NCI-H510A treated with DMSO at 0.1 percent for 48 hours (cell line): ENCODE measurements around the gene ZNF337.
"Not testable (repeated sequence)": the region's sequence is repeated elsewhere in the genome, so short reads cannot be mapped to it uniquely, and the experiment has no call there.

Source experiments
- DNase-seq: peaks from one replicate; lab custom pipeline; 2025; lab: John Stamatoyannopoulos, UW

ZNF337 gene

DNA sequence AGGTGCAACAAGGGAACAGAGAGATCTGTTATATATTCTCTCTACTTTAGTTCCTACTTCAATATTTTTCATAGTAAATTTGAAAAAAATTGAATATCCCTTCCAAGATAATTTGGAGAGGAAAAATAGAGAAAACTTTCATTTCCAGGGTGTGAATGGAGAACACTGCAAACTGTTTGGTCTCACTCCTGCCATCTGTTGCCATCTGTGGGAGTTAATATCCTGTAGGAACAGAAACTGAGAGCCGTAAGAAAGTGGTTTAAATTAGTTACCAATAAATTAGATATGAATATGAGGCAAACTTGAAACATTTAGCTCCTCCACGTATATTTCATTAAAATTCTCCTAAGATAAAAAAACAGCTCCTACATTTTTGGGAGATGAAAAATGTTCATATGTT lies 4.2 kb downstream of the ZNF337 start:
- DNase-seq: no peak

DNA sequence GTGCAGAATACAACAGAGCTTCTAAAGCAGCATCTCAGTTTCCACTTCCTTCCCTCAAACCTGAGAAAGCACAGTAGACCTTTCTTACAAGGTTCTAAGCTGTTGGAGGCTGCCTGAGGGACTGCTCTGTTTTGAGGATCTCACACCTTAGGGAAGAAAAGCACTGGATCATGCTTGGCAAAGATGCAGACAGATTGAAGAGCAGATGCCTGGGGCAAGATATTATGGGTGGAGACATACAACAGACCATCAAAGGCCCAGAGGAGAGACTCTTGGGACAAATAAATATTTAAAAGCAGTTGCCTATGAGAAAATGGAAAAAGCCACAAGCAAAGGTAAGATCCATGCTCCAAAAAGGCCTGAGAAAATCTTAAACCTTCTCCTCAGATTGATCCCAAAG lies 6.2 kb downstream of the ZNF337 start:
- DNase-seq: no peak

DNA sequence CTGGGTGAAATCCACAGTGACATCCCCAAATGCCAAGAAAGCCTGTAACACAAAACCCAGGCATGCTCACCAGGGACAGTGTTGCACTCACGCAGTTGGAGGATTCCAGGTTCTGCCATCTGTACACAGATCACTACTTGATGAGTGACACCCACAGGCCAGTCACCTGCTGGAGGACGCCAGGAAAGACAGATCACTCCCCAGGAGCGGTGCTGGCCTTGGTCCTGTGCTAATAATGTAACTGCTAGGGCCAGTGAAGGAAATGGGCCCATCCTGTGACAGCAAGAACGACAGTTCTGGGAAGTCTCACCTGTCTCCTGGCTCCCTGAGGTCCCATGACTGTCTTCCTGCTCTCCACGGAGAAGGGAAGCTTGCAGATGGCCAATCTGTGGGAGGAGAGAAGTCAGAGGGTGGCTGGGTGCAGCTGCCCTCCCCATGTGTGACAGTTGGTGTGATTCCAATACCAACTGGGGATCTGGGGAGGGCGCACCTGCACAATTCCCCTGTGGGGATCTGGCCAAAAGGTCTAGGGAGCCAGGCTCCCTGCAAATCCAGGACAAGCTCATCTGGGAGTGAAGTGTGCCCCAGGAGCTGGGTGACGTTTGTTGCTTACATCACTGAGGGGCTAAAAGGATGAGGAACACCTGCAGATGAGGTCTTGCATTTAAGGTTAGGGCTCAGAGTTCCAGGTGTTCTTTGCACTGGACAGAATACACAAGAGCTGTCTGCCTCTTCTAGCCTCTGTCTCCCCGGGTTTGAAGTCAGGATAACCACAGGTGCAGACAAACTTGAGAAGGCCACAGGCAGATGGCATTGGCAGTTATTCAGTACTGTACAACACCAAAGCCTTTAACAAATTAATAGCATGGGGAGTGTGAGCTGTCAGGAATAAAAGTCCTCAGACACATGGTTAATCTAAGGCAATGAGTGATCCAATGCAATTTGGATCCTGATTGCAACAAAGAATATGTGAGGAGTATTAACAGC lies 10.3 kb downstream of the ZNF337 start:
- peak; percentile 57 for DNase-seq

DNA sequence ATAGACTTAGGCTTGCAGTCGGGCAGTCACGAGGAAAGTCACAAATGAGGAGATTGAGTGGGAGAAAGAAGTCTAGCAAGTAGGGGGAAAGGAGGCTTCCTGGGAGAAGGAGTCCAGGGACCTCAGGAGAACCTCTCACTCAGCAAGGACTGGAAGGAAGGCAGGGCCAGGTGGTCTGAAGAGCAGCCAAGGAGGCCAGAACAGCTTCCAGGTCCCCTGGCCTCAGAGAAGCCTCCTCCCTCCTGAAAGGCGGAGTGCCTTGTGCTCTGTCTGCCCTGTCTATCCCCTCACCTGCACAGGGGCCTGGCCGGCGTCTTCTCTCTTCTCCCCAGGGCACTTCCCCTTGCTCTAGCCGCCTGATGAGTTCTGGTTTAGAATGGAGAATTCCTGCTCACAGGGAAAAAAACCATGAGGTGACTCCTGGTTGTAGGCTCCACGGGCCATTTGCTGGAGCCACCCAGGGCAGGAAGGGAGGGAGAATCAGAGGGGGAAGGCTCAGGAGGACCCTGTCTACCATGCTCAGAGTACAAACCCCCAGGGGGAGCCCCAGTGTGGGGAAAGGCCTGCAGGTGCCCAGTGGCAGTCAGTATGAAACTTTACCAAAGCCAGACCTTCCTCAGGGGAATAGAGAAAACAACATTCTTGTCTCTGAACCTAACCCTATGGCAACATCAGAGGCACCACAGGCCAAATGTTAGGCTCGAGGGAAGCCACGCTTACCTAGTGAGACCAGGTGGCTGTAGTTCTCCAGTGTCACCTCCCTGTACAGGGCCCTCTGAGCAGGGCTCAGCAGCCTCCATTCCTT lies 11.2 kb downstream of the ZNF337 start:
- DNase-seq: no peak

DNA sequence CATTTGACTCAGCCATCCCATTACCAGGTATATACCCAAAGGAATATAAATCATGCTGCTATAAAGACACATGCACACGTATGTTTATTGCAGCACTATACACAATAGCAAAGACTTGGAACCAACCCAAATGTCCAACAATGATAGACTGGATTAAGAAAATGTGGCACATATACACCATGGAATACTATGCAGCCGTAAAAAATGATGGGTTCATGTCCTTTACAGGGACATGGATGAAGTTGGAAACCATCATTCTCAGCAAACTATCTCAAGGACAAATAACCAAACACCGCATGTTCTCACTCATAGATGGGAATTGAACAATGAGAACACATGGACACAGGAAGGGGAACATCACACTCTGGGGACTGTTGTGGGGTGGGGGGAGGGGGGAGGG lies 12.8 kb downstream of the ZNF337 start:
- not testable (repeated sequence) for DNase-seq

DNA sequence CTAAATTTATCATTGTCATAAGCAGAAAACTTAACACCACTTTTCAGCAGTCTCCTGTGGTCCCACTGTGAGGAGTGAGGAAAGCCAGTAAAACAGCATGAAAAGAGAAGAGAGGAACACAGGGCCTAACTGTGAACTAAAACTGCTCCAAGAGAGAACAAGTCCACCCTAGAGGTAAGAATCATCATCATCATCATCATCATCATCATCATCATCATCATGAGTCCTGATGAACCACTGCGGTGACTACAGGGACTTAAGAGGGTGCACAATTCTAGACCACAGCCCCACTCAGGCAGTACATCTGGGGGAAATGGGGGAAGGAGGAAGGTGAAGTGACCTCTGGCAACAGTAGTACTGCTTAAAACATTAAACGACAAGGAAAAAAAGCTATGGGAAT lies 13.6 kb downstream of the ZNF337 start:
- no peak for DNase-seq

DNA sequence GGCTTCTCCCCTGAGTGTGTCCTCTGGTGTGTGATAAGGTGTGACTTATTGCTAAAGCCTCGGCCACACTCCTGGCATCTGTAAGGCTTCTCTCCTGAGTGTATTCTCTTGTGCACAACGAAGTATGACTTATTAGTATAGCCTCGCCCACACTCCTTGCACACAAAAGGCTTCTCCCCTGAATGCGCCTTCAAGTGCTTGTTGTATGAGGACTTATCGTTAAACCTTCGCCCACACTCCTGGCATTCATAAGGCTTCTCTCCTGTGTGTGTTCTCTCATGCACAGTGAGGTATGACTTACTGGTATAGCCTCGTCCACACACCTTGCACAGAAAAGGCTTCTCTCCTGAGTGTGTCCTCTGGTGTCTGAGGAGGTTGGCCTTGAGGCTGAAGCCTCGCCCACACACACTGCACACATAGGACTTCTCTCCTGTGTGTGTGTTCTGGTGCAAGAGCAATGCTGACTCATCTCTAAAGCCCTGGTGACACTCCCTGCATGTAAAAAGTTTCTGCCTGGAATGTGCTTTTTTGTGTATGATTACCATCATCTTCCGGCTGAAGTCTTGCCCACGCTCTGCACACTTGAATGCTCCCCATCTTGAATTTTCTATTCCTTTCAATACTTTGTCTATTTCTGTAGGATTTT lies 20.4 kb downstream of the ZNF337 start:
- DNase-seq: no peak

DNA sequence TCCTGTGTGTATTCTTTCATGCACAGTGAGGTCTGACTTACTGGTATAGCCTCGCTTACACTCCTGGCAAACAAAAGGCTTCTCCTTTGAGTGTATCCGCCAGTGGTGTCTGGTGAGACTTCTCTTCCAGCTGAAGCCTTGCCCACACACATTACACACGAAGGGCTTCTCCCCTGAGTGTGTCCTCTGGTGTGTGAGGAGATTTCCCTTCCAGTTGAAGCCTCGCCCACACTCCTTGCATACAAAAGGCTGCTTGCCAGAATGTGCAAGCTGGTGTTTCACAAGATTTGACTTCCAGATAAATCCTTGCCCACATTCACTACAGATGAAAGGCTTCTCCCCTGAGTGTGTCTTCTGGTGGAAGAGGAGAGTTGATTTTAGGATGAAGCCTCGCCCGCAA lies 21.5 kb downstream of the ZNF337 start:
- no peak for DNase-seq

DNA sequence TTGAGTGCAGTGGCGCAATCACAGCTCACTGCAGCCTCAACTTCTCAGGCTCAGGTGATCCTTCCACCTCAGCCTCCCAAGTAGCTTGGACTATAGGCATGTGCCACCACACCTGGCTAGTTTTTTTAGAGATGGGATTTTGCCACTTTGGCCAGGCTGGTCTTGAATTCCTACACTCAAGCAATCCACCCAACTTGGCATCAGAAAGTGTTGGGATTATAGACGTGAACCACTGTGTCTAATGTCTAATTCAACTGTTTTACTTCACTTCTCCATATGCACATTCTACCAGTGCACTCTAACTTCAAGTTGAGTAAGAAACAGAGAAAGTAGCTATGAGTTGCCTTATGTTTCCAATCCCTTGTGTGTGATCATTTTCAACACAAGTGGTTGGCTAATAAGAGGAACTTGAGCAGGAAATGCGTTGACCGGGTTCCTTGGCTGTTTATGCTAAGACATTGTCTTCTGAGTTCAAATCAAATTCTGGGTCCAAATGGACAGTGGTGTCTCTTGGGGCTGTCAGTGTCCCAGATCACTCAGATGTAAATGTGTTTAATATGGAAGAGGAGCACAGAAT lies 23.9 kb downstream of the ZNF337 start:
- no peak for DNase-seq

DNA sequence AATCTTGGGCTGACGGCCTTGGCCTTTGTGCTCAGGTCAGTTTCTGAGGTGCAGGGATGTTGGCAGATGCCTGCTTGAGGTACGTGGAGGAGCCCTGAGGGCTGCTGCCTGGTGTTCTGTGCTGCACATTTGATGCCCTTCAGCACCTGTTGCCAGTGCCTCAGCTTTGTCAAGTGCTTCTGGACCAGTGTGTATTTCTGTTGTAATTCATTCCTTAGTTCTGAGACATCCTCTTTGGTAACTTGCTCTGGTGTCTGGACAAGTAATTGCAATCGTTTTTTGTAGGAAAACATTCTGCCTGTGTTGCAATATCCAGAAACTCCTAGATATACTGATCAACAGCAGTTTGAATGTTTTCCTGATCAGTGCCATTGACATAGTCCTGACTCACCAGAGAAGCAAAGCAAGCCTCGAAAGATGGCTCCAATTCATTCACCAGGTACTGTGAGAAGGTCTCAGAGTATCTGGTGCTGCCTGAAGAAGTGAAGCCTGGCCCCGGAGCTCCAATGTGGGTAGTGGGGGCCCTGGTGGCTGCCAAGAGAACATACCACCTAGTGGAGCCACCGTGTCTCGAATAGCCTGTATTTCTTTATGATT lies 26.7 kb downstream of the ZNF337 start:
- DNase-seq: no peak

DNA sequence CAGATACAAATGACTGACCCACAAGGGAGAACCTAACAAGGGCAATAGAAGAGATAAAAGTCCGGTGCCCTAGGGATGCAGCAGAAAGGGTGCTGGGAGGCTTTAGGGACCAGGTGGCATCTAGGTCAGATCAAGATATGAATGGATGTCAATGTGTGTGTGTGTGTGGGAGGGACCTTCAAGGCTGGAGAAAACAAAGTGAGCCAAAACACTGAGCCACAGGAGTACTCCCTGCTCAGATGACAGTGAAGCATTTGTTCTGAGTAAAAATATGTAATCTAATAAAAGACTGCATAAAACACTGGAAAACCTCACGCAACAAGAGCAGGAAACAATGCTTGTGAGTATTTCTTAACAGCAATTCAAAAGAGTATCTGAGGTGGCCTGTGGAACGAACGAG lies 28.2 kb downstream of the ZNF337 start:
- no peak for DNase-seq

DNA sequence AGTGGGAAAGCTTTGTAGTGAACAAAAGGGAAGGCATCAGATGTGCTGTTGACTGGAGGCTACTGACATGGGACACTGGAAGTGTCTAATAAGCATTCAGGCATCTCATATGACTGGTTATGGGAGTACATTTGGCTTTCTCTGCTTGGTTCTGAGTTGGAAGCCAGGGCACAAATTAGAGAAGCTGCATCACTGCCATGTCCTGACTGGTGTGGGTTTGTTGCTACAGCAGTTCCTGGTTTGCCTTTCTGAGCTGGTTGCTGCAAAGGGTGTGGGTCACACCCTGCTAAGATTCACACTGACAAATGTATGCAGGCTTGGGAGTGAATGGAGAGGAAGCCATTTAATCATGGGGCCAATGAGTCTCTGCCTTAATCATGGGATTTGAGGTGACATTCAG lies 36.7 kb downstream of the ZNF337 start:
- DNase-seq: no peak

DNA sequence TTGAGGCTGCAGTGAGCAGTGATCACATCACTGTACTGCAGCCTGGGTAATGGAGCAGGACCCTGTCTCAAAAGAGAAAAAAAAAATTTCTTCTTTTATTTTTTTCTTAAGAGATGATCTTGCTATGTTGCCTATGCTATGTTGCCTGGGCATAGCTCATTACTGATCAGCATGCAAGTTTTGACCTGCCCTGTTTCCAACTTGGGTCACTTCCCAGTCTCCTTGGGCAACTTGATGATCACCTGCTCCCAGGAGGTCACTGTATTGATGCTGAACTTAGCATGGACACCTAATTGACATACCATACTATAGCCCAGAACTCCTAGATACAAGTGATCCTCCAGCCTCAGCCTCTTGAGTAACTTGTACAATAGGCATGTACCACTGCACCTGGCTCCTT lies 42.2 kb downstream of the ZNF337 start:
- DNase-seq: no peak

DNA sequence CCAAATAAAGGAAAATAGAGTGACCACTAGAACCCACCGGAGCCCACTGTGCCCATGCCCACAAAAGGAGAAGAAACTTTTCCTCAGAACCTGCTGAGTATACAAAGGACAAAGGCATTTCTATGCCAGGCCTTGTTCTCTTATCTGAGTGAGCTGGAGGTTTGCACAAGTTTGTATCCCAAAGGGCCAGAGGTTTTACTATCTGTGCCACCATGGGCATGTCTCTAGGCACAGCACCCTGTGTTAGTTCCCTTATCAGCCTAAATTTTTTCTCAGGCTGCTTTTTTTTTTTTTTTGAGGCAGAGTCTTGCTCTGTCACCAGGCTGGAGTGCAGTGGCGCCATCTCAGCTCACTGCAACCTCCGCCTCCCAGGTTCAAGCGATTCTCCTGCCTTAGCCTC lies 43.8 kb downstream of the ZNF337 start:
- DNase-seq: not testable (repeated sequence)

DNA sequence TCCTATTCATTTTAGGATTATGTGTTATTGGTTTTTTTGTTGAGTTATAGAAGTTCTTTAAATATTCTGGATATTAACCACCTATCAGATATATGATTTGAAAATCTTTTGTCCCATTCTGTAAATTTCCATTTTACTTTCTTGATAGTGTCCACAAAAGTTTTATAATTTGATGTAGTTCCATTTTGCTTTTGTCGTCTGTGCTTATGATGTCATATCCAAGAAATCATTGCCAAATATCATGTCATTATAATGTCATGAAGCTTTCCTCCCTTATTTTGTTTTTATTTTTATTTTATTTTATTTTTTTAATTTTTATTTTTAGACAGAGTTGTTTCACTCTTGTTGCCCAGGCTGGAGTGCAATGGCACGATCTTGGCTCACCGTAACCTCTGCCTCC lies 51.8 kb downstream of the ZNF337 start:
- no peak for DNase-seq

DNA sequence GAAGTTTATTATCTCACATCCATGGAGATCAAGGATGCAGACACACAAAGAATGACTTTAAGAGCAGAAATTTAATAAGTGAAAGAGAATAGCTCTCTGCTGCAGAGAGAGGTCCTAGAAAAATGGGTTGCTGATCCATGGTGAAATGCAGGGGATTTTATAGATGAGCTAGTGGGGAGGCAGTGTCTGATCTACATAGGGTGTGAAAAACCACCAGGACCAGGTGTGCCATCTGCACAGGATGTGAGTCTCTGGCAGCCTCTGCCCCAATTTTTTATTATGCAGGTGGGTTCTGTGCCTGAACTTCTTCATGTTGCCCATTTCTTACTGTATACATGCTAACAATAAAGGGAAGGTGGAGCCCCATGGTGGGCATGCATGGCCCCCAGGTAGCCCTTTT lies 52.9 kb downstream of the ZNF337 start:
- DNase-seq: no peak

DNA sequence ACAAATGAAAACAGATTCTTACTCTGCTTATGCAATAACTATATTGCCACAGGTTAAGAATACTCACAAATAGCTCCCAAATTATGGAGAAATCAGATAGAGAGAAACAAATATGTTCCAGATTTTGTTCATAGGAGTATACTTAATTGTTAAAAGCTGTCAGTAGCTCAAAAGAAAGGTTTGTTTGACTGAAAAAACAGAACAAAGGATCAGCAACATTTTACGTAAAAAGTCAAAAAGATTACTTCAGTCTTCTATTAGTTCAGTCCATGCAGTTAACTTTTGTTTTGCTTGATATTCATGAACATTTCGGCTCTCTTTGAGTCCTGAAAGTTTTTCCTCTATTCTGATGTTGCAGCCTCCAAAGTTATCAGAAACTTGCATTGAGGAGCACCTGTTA lies 59.4 kb downstream of the ZNF337 start:
- DNase-seq: no peak

DNA sequence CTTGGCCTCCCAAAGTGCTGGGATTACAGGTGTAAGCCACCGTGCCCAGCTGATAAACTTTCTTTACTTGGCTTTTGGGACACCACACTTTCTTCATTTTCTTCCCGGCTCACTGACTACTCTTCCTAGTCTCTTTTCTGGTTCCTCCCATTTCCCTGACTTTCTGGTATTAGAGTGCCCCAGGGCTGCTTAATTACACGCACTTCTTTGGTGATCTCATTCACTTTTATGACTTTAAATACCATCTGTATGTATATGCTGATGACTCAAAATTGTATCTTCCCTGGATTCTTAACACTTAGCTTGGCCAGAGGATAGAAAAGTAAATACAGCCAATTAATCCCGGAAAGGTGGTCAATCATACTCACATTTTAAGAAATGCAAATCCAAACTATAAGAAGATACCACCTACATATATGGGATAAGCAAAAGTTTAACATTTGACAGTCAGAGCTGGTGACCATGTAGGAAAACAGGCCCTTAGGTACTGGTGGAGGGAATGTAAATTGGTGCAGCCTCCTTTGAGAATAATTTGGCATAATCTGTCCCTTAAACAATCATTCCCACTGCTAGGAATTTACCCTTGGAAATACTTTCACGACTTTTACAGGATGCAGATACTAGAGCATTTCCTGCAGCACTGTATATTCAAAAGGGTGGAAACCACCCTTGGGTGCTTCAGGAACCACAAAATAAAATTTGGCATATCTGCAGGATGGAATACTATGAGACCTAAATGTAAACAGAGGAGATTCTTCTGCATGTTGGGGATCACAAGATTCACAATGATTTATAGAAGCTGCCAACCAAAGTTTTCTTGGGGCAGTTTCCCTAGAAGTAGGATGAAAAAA lies 63.5 kb downstream of the ZNF337 start:
- no peak for DNase-seq

DNA sequence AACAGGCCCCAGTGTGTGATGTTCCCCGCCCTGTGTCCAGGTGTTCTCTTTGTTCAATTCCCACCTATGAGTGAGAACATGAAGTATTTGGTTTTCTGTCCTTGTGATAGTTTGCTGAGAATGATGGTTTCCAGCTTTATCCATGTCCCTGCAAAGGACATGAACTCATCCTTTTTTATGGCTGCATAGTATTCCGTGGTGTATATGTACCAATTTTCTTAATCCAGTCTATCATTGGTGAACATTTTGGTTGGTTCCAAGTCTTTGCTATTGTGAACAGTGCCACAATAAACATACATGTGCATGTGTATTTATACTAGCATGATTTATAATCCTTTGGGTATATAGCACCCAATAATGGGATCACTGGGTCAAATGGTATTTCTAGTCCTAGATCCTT lies 66.0 kb downstream of the ZNF337 start:
- not testable (repeated sequence) for DNase-seq

DNA sequence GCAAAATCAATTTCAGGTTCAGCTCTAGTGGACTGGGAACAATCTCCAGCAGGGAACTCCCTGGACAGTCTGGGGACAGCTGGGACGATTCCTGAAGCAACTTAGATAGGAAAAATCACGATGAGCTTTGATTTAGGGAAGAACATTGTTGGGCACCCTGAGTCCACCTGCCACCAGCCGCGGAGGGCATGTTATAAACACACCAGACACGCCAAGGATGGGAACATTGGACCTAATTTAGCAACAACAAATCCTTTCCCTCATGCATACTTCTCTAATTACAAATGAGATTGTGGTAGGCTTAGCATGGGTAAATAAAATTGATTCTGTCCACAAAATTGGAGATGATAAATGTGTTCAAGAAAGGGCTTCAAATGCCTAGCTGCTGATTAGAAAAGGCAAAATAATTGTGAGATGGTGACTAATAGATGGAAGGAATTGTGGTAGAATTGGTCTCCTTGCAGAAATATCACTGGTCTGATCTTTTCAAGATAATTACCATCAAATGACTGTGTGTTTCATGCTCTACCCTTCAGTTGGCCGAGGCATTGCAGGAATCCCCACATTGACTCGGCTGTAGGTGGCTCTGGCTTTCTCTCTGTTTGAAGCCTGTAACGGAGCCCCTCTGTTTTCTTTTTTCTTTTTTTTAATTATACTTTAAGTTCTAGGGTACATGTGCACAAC lies 66.7 kb downstream of the ZNF337 start:
- DNase-seq: no peak
